K562 (cell line): ENCODE results near the gene SOCS2. TPM values are rescaled to one million over a fixed set of nuclear protein-coding genes. Genes with fewer than 3 reads are reported as not detected.

Experiments used
- BRD4 ChIP-seq: fragments of 200-600 bp; sonication (generic); IDR thresholded peaks from 2 replicates; pipeline ENCODE4 v1.6.1; 2017; ENCODE audit warnings: inconsistent platforms
- FOXP1 ChIP-seq: sonication (generic); formaldehyde crosslinking; IDR thresholded peaks from 2 replicates; pipeline ENCODE4 v1.8.0; 2022; ENCODE audit warnings: mild to moderate bottlenecking, missing genetic modification reagents
- HDAC8 ChIP-seq: fragments of 450-650 bp; IDR thresholded peaks from 2 replicates; pipeline ENCODE4 v1.6.1; 2016; ENCODE audit warnings: mild to moderate bottlenecking, missing genetic modification characterization, moderate library complexity, missing compliant biosample characterization
- NCOA1 ChIP-seq: fragments of 450-650 bp; IDR thresholded peaks from 2 replicates; pipeline ENCODE4 v1.6.1; 2016; ENCODE audit warnings: low read depth
- STAG1 ChIP-seq: sonication (generic); formaldehyde crosslinking; IDR thresholded peaks from 2 replicates; pipeline ENCODE4 v1.5.0; 2020; ENCODE audit warnings: missing genetic modification reagents, borderline replicate concordance
- YY1 ChIP-seq, 3 experiments: IDR thresholded peaks; 2 replicates each; pipeline ENCODE4 v1.6.1; 2011; ENCODE audit warnings: low read length in 2 of 3, mild to moderate bottlenecking in 2 of 3, moderate library complexity in 2 of 3, borderline replicate concordance in 1 of 3, control low read depth in 1 of 3, low read depth in 1 of 3; ENCODE audit not compliant: insufficient read depth in 3 of 3, insufficient replicate concordance in 2 of 3, control insufficient read depth in 1 of 3, insufficient read length in 1 of 3; ENCODE audit errors: extremely low read depth in 1 of 3
- ZBTB40 ChIP-seq, 2 experiments: fragments of 450-650 bp in 1 of 2; sonication (generic) in 1 of 2; formaldehyde crosslinking in 1 of 2; IDR thresholded peaks; 2 replicates each; pipeline versions ENCODE4 v1.7.1 to v1.9.0; 2016 to 2022; ENCODE audit warnings: inconsistent platforms in 1 of 2, mild to moderate bottlenecking in 1 of 2, missing genetic modification reagents in 1 of 2
- ZBTB7A ChIP-seq: IDR thresholded peaks from 2 replicates; pipeline ENCODE4 v1.6.1; 2011; ENCODE audit warnings: low read depth, mild to moderate bottlenecking, low read length, moderate library complexity, borderline replicate concordance; ENCODE audit not compliant: control insufficient read depth
- ZFX ChIP-seq: sonication (generic); formaldehyde crosslinking; IDR thresholded peaks from 2 replicates; pipeline ENCODE4 v1.8.0; 2022; ENCODE audit warnings: mild to moderate bottlenecking, missing genetic modification reagents, moderate library complexity
- ZNF707 ChIP-seq: fragments of 250-450 bp; sonication (Bioruptor Pico); conservative IDR thresholded peaks from 2 replicates; pipeline ENCODE4 v1.8.0; 2022; ENCODE audit warnings: inconsistent platforms, mild to moderate bottlenecking, moderate library complexity
- polyA plus RNA-seq, 8 experiments: library from polyadenylated mRNA; depleted of rRNA in 4 of 8; stranded (reverse) in 5 of 8; unstranded in 3 of 8; fragments of >200 nt; fragmentation: Nextera tagmentation in 2 of 8; fragmentation: Illumina TruSeq in 1 of 8; extraction: Ambion mirVana in 2 of 8; extraction: Trizol in 1 of 8; gene quantifications; 2 replicates each; pipeline versions ENCODE4 v1.2.1 to v1.2.3, GENCODE V29; 2011 to 2014; ENCODE audit warnings: inconsistent platforms in 1 of 8, missing spikeins in 1 of 8
- total RNA-seq, 7 experiments: library from RNA; depleted of rRNA in 6 of 7; stranded (reverse); fragments of >200 nt in 6 of 7; fragmentation: Illumina TruSeq in 2 of 7; extraction: Trizol in 2 of 7; gene quantifications; 2 replicates each; pipeline versions ENCODE4 v1.2.1 to v1.2.3, GENCODE V29; 2011 to 2021; ENCODE audit warnings: low replicate concordance in 1 of 7
- TF ChIP-seq, protein P1 (sequence below): fragments of 250-450 bp; sonication (Bioruptor Pico); IDR thresholded peaks from 2 replicates; pipeline ENCODE4 v1.8.0; 2021; ENCODE audit warnings: borderline replicate concordance, mild to moderate bottlenecking, moderate library complexity; ENCODE audit not compliant: poor library complexity, severe bottlenecking

Gene SOCS2
- total and polyA plus RNA-seq, 9 of the 15 experiments (the other 6 are each of a cell fraction or from before 2014, with no cell fraction given) = 37.0 to 162 (median 98.7) TPM

DNA sequence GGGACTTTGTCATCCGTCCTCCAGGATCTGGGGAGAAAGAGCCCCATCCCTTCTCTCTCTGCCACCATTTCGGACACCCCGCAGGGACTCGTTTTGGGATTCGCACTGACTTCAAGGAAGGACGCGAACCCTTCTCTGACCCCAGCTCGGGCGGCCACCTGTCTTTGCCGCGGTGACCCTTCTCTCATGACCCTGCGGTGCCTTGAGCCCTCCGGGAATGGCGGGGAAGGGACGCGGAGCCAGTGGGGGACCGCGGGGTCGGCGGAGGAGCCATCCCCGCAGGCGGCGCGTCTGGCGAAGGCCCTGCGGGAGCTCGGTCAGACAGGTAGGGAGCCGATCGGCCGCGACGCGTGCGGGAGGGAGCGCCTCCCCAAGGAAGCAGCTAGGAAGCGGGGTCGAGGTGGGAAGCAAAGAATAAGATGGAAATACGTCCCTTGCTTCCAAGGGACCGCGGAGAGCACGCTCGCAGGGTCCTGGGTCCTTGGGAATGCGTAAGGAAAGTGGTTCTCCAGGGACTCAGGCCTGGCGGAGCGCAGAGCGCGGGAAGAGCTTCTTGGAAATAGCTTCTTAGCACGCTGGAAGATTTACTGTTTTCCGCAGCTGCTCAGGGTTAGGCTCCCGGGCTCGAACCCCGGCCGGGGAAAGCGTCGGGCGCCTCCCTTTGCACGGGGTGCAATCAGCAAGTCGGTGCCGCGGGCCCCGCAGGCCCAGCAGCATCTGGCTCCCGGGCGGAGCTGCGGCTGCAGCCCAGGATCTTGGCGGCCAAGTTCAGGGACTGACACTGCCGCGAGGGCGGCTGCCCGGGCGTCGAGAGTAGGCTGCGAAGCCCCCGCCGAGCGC, 457 bp downstream of the SOCS2 start (continued):
- TF ChIP-seq, protein P1, sequence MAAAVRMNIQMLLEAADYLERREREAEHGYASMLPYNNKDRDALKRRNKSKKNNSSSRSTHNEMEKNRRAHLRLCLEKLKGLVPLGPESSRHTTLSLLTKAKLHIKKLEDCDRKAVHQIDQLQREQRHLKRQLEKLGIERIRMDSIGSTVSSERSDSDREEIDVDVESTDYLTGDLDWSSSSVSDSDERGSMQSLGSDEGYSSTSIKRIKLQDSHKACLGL = no peak
- TF ChIP-seq STAG1 (CRISPR knock-in tag) (peak; percentile 18; the same call in 1 of the 2 replicates), ZFX (CRISPR knock-in tag) (no peak; the same call in 1 of the 2 replicates), HDAC8 (no peak), BRD4 (0 out of 2 replicates have a peak, but pooled peaks have one; percentile 28), FOXP1 (CRISPR knock-in tag) (0 out of 2 replicates have a peak, but pooled peaks have one; percentile 49), NCOA1 (no peak), YY1 (IDR thresholded peaks at IDR 0.05; ENCODE audit: borderline replicate concordance in 1 of 3, control insufficient read depth in 1 of 3, extremely low read depth in 1 of 3, insufficient read depth in 3 of 3, insufficient read length in 1 of 3, insufficient replicate concordance in 2 of 3, low read depth in 1 of 3, low read length in 2 of 3) (peak in 1 of 3 experiments; percentile 31), ZBTB40 (IDR thresholded peaks at IDR 0.05) (0 out of 2 replicates have a peak, but pooled peaks have one; percentile 26), ZBTB40 (CRISPR knock-in tag; IDR thresholded peaks at IDR 0.05) (no peak), ZNF707 (CRISPR knock-in tag) (no peak), ZBTB7A (no peak; the same call in 1 of the 2 replicates)
